Stomach (tissue), 9 donors: Measurements from ENCODE around the gene DLGAP1. TPM values are rescaled to one million over a fixed set of nuclear protein-coding genes. Genes with fewer than 3 reads are reported as not detected.

Source experiments
- DNase-seq, 2 donors: peaks; one replicate each; pipeline versions ENCODE4 v3.0.0 to v3.0.0-alpha.2; 2013 to 2019
- H3K27ac ChIP-seq, 5 donors: fragments of 200-600 bp in 4 of 5; sonication (generic) in 4 of 5; one replicate each; pipeline ENCODE4 v1.5.1; 2013 to 2019; ENCODE audit warnings: mild to moderate bottlenecking in 1 of 5, moderate library complexity in 1 of 5
- H3K27me3 ChIP-seq, 3 donors: fragments of 200-600 bp; sonication (generic); one replicate each; pipeline ENCODE4 v1.5.1; 2017 to 2019; ENCODE audit warnings: mixed run types in 1 of 3
- H3K36me3 ChIP-seq, 4 donors: fragments of 200-600 bp; sonication (generic); 1 replicate in 3 of 4; 2 replicates in 1 of 4; pipeline ENCODE4 v1.5.1; 2016 to 2019
- H3K4me1 ChIP-seq, 4 donors: fragments of 200-600 bp; sonication (generic); one replicate each; pipeline ENCODE4 v1.5.1; 2016 to 2019
- H3K4me3 ChIP-seq, 4 donors: fragments of 200-600 bp; sonication (generic) in 3 of 4; one replicate each; pipeline ENCODE4 v1.5.1; 2016 to 2019; ENCODE audit warnings: mild to moderate bottlenecking in 1 of 4
- H3K9me3 ChIP-seq, 4 donors: fragments of 200-600 bp; sonication (generic); one replicate each; pipeline ENCODE4 v1.5.1; 2016 to 2019
- CTCF ChIP-seq, 7 experiments: fragments of 450-650 bp in 4 of 7; fragments of 200-600 bp in 3 of 7; sonication (generic) in 3 of 7; IDR thresholded peaks; one replicate each; pipeline ENCODE4 v1.5.1; 2016 to 2019; ENCODE audit warnings: antibody characterized with exemption in 7 of 7, control low read depth in 2 of 7, mild to moderate bottlenecking in 1 of 7
- EP300 ChIP-seq: sonication (generic); formaldehyde crosslinking; IDR thresholded peaks from one replicate; pipeline ENCODE4 v1.6.1; 2017; ENCODE audit warnings: antibody characterized with exemption
- POLR2A ChIP-seq, 4 donors: fragments of 450-650 bp; IDR thresholded peaks; one replicate each; pipeline ENCODE4 v1.6.1; 2016; ENCODE audit warnings: antibody characterized with exemption in 4 of 4, control low read depth in 2 of 4, mild to moderate bottlenecking in 1 of 4, moderate library complexity in 1 of 4
- POLR2AphosphoS5 ChIP-seq, 3 donors: sonication (generic); formaldehyde crosslinking; IDR thresholded peaks; one replicate each; pipeline ENCODE4 v1.6.1; 2016; ENCODE audit warnings: antibody characterized with exemption in 3 of 3
- WGBS, 5 donors: extraction: QIAGEN DNeasy Blood & Tissue Kit in 3 of 5; methylation state at CpG; one replicate each; pipeline versions ENCODE4 v1.1.5 to v1.1.7; 2013 to 2018; 5-methylcytosine and 5-hydroxymethylcytosine counted together
- intact Hi-C: fragments of 100-400 bp; cut with DNase I; formaldehyde crosslinking; loops from one replicate; pipeline ENCODE4 v1.15.1; 2023; ENCODE audit warnings: low total_unique reads
- polyA plus RNA-seq, 3 donors: library from polyadenylated mRNA; stranded (reverse); fragments of 200-250 nt; gene quantifications; one replicate each; pipeline ENCODE4 v1.2.3, GENCODE V29; 2013
- total RNA-seq, 5 donors: library from RNA; depleted of rRNA; stranded (reverse); fragments of >200 nt; gene quantifications; one replicate each; pipeline versions ENCODE4 v1.1.0 to v1.2.3, GENCODE V29; 2014 to 2016
- donor health status: healthy with polysubstance abuse.
- donor health status: Bipolar disorder and iron deficiency.
- donor health status: healthy.

Gene DLGAP1
- total and polyA plus RNA-seq, 8 donors: 0.06 to 7.0 (median 1.3) TPM; not detected in 1

- intact Hi-C loops: no loop called here
- TF ChIP-seq POLR2A (IDR thresholded peaks at IDR 0.05): no peak
- no peak for TF ChIP-seq POLR2AphosphoS5 (IDR thresholded peaks at IDR 0.05)
- TF ChIP-seq EP300: no peak
- TF ChIP-seq CTCF (IDR thresholded peaks at IDR 0.05): no peak
- WGBS, 5 donors: 69 to 89% (median 78%) methylated on average over 2 of the region's 2 CpGs
- no peaks in the 10 kb centered on the region for H3K9me3 ChIP-seq
- H3K27me3 ChIP-seq: no peaks in the 10 kb centered on the region
- no peak overlapping the region for H3K27ac ChIP-seq
- DNase-seq: no peak
- H3K4me3 ChIP-seq: no peak overlapping the region
- no peaks in the 10 kb centered on the region for H3K4me1 ChIP-seq
- no peaks in the 10 kb centered on the region for H3K36me3 ChIP-seq
Measured at GRCh38 chr18:3842844-3843243, 612.3 kb downstream of the DLGAP1 start.

DNA sequence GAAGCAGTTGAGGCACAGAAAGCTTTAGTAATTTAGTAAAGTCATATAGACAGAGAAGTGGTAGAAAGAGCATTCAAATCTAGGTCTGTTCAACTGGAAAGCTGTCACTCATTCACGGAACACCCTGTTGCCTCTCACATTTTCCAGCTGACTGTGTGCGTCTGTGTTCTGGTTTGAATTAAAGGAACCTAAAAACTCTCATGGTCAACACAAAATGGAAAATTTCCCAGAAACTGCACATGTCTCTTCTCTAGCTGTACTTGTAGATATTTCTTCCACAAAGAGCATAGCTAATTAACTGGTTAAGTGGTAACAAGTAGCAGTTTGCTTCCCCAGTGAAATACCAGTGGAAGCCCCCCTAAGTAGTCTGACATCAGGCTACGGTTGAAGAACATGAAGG is 614.3 kb downstream of the DLGAP1 start:
- Histone ChIP-seq H3K4me3 (no peak overlapping the region), H3K36me3 (no peaks in the 10 kb centered on the region), H3K27ac (no peak overlapping the region), H3K27me3 (no peaks in the 10 kb centered on the region), H3K4me1 (no peaks in the 10 kb centered on the region), H3K9me3 (no peaks in the 10 kb centered on the region)
- no peak for DNase-seq
- no peak for TF ChIP-seq POLR2AphosphoS5 (IDR thresholded peaks at IDR 0.05)
- TF ChIP-seq POLR2A (IDR thresholded peaks at IDR 0.05): no peak
- no peak for TF ChIP-seq EP300
- TF ChIP-seq CTCF (IDR thresholded peaks at IDR 0.05): no peak
- 79 to 94% (median 89%) methylated on average over 3 of the region's 3 CpGs for WGBS, 5 donors
- intact Hi-C loops: no loop called here

- Histone ChIP-seq H3K27ac (no peak overlapping the region), H3K36me3 (no peaks in the 10 kb centered on the region), H3K9me3 (no peaks in the 10 kb centered on the region), H3K4me1 (no peaks in the 10 kb centered on the region), H3K4me3 (no peak overlapping the region), H3K27me3 (no peaks in the 10 kb centered on the region)
- intact Hi-C loops: no loop called here
- DNase-seq: no peak
- 64 to 89% (median 83%) methylated on average over 2 of the region's 2 CpGs for WGBS, 5 donors
- TF ChIP-seq EP300: no peak
- TF ChIP-seq POLR2AphosphoS5 (IDR thresholded peaks at IDR 0.05): no peak
- no peak for TF ChIP-seq CTCF (IDR thresholded peaks at IDR 0.05)
- TF ChIP-seq POLR2A (IDR thresholded peaks at IDR 0.05): no peak
Measured at GRCh38 chr18:3839581-3839981, 615.5 kb downstream of the DLGAP1 start.

DNA sequence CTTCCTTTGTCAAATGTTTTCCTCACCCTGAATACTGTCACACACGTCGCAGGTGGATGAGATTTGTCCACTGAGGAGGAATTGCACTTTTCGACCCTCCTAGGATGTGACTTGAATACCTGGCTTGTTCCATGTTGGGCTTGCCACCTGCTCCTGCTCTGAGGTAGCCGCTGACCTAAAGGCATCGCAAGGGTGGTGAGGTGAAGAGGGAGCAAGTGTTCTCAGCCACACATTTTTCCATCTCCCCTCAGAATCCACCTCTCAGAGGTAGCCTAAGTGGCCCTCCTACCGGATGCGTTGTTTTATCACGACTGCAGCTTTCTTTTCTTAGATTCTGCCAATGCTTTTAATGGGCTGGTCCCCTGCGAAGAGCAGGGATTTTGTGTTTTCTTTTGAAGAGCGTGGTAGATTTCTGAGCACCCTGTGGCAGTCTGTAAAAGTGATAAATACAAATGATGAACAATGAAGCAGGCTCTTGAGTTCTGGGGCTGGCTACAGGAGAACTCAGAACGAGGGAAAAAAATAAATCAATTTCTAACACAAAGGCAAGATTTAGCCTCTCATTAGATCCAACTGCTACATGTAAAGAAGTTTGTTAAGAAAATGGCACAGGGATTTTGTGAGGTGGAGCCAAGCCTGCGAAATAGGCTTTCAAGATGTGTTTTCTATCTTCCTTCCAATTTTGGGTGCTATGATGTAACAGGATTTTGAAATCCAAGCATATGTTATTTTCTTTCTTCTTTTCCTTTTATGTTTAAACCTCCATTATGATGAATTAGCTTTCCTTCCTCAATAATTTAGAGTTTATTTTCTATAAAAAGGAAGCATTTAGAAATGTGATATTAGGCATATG is 618.4 kb downstream of the DLGAP1 start:
- no peaks in the 10 kb centered on the region for H3K36me3 ChIP-seq
- DNase-seq: no peak
- no peaks in the 10 kb centered on the region for H3K4me1 ChIP-seq
- WGBS, 5 donors: 74 to 86% (median 81%) methylated on average over 12 of the region's 12 CpGs
- H3K27ac ChIP-seq: no peak overlapping the region
- no peaks in the 10 kb centered on the region for H3K27me3 ChIP-seq
- H3K9me3 ChIP-seq: no peaks in the 10 kb centered on the region
- TF ChIP-seq POLR2AphosphoS5 (IDR thresholded peaks at IDR 0.05): no peak
- TF ChIP-seq EP300: no peak
- TF ChIP-seq POLR2A (IDR thresholded peaks at IDR 0.05): no peak
- no peak for TF ChIP-seq CTCF (IDR thresholded peaks at IDR 0.05)
- intact Hi-C loops: no loop called here
- H3K4me3 ChIP-seq: no peak overlapping the region
